HuH-7.5 (cell line): Measurements from ENCODE around the gene C6orf15.
"Not testable (repeated sequence)": the region's sequence is repeated elsewhere in the genome, so short reads cannot be mapped to it uniquely, and the experiment has no call there.

Experiments
- DNase-seq: peaks from one replicate; pipeline ENCODE4 v3.0.0; 2011; ENCODE audit warnings: low spot score

The C6orf15 gene

DNA sequence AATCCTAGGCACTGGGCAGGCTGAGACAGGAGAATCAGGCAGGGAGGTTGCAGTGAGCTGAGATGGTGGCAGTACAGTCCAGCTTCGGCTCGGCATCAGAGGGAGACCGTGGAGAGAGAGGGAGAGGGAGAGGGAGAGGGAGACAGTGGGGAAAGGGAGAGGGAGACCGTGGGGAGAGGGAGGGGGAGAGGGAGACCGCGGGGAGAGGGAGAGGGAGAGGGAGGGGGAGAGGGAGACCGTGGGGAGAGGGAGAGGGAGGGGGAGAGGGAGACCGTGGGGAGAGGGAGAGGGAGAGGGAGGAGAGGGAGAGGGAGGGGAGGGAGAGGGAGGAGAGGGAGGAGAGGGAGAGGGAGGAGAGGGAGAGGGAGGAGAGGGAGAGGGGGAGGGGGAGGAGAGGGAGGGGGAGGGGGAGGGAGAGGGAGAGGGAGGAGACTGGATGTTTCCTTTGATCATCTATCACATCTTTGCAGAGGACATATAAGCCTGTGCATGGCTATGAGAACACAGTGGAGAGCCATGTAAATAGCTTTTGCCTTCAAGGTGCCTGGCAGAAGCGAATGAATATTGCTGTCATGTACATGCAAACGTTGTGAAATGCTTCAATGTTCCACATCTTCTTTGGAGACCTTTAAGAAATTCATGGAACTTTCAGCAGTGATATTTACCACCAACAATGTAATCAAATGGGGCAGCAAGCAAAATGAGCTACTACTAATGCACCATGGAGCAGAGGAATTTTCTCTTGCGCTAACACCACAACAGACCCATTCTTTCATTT, 44.3 kb downstream of the C6orf15 start:
- not testable (repeated sequence) for DNase-seq

- not testable (repeated sequence) for DNase-seq
These were observed 45.3 kb downstream of the C6orf15 start for GRCh38 chr6:31067028-31067427.

GRCh38 chr6:31065556-31065955, 46.8 kb downstream of the C6orf15 start:
- DNase-seq = no peak

DNA sequence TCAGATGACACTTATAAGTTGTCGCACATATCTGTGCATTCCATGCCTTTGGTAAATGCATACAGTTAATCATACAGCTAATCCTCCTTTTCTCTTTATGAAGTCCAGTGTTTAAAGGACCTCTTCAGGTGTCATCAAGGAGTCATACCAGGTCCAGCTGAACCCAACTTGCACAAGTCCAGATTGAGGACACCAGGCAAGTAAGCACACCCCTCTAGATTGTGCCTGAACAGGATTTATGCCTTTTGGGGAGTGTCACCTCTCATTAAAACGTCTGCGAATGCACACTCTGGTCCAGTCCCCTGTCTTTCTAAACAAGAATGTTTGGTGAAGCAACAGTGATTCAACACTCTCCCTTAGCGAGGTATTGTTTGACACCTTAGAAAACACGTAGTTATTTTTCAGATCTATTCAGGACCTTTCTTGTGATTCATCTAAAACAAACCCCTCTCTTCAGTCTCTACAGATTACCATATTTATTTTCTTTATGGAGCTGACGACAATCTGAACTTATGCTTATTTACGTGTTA, 48.4 kb downstream of the C6orf15 start:
- DNase-seq = no peak
